ENCODE data around the gene SLC7A10.
"Not testable (repeated sequence)": the region's sequence is repeated elsewhere in the genome, so short reads cannot be mapped to it uniquely, and the experiment has no call there.

The SLC7A10 gene

GRCh38 chr19:33175156-33175782, 50.4 kb downstream of the SLC7A10 start:
- FAIRE-seq = no peak

DNA sequence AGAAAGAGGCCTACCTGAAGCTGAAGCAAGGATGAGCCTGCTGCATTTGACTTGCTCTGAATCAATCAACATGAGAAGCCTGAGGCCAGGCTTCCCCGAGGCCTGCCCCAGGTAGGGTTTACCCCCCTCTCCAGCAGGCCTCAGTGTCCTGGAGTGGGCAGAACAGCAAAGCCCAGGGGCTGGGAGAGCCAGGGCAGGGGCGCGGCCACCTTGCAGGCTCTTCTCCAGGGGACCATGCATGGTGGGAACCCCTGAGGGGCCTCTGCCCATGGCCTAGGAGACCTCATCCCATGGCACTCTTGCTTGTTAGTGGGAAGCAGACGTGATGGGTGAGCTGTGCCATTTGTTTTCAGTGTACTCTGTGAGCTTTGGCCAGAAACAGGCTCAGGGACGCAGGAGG, 51.5 kb downstream of the SLC7A10 start:
- no peak for FAIRE-seq

DNA sequence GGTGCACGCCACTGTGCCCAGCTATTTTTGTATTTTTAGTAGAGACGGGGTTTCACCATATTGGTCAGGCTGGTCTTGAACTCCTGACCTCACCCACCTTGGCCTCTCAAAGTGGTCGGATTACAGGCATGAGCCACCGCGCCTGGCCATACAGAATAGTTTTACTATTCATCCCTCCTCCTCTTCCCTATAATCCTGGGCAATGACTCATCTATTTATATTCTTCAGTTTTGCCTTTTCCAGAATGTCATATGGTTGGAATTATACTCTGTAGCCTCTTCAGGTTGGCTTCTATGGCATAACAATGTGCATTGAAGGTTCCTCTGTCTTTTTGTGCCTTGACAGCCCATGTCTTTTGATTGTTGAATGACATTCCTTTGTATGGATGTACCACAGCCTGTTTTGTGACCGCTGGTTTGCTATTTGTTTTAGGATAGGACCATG, 53.7 kb downstream of the SLC7A10 start:
- no peak for FAIRE-seq

DNA sequence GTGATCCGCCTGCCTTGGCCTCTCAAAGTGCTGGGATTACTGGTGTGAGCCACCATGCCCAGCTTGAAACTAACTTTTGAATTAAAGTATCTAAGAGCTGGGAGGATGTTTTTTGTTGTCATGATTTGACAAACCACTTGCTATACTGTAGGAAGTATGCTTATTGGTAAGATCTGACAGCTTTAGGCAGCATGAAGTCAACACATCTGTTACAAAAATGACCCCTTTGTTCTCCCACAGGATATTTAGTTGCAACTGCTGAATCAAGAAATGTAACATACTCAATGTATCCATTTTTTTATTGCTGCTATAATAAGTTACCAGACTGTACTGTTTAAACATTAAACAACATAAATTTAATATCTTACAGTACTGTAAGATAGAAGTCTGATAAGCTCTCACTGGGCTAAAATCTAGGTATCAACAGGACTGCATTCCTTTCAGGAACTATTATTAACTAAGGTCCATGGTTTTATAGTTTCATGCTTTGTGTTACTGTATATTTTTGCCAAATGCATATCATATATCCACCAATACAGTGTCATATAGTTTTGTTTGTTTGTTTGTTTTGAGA, 54.3 kb downstream of the SLC7A10 start:
- FAIRE-seq = peak; percentile 43

DNA sequence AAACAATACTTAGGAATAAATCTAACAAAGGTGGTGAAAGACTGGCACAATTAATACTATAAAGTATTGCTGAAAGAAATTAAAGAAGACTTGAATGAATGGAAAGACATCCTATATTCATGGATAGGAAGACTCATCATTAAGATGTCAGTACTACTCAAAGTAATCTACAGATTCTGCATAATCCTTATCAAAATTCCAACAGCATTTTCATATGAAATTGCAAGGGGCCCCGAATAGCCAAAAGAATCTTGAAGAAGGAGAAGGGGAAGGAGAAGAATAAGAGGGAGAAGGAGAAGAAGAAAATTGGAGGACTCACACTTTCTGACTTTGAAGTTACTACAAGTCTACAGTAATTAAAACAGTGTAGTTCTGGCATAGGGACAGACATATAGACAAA, 57.1 kb downstream of the SLC7A10 start:
- FAIRE-seq = no peak

GRCh38 chr19:33167438-33167837, 58.2 kb downstream of the SLC7A10 start:
- FAIRE-seq = no peak

- FAIRE-seq = not testable (repeated sequence)
Observed at GRCh38 chr19:33166037-33166436, 59.6 kb downstream of the SLC7A10 start.

- no peak for FAIRE-seq
Observed at GRCh38 chr19:33163481-33163880, 62.2 kb downstream of the SLC7A10 start.

DNA sequence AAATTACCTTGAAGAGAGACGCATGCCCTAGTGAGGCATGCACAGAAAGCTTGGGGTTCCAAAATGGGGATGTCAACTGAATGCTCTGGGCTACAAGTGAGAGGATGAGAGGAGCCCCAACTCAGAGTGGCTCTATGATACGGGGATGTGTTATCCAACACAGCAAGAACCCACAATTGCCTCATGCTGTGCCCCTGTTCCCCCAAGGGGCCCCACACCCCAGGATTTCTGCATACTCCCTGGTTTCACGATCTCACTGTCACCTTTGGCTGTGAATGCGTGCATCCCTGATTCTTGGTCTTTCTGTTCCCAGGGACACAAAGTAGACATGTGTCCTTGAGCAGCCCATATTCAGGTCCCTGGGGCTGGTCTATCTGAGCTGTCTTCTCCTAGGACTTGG, 64.4 kb downstream of the SLC7A10 start:
- FAIRE-seq = no peak

- FAIRE-seq = no peak
Observed at GRCh38 chr19:33159893-33160292, 65.8 kb downstream of the SLC7A10 start.

DNA sequence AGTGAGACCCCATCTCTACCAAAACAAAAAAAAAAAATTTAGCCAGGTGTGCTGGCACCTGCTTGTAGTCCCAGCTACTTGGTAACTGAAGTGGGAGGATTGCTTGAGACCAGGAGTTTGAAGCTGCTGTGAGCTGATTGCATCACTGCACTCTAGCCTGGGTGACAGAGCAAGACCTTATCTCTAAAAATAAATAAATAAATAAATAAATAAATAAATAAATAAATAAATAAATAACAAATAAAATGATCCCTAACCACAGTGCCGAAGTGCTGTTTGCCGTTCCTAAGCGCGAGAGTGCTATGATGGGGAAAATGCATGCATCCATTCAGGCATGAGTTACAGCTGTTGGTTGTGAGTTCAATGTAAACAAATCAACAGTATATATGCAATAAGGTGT, 66.5 kb downstream of the SLC7A10 start:
- FAIRE-seq = no peak

Data from colon (tissue), 2 donors.